ENCODE measurements around the gene ANKRD50.

DNA sequence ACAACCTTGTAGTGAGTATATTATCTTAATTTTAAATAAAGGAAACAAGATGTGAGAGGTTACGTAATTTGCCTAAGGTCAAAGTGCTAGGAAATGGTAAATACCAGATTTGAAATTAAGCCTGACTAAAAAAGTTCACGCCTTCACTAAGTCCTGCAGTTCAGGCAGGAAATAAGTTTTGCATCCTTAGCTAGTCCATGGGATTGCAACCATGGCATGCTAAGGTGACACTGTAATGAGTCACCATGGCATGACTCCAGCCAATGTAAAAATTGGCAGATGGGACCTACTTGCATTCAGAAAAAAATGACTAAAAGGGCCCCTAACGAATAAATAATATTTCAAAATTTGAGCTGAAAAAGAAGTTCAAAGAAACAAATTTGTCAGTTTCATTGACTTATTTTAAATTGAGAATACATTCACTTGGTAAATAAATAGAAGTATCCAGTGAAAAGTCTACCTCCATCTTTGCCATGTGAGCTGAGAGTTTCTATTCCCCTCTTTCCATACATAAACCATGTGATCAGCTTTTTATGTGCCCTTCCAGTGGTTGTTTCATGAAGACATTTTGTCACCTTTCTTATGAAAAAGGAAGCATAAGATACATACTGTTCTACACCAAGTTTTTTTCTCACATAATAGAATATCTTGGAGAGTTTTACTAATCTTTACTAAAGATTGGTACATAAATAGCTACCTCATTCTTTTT lies 72.4 kb downstream of the ANKRD50 start:
- TF ChIP-seq, protein P1, sequence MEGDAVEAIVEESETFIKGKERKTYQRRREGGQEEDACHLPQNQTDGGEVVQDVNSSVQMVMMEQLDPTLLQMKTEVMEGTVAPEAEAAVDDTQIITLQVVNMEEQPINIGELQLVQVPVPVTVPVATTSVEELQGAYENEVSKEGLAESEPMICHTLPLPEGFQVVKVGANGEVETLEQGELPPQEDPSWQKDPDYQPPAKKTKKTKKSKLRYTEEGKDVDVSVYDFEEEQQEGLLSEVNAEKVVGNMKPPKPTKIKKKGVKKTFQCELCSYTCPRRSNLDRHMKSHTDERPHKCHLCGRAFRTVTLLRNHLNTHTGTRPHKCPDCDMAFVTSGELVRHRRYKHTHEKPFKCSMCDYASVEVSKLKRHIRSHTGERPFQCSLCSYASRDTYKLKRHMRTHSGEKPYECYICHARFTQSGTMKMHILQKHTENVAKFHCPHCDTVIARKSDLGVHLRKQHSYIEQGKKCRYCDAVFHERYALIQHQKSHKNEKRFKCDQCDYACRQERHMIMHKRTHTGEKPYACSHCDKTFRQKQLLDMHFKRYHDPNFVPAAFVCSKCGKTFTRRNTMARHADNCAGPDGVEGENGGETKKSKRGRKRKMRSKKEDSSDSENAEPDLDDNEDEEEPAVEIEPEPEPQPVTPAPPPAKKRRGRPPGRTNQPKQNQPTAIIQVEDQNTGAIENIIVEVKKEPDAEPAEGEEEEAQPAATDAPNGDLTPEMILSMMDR (IDR thresholded peaks at IDR 0.05 in 2 of 3, conservative IDR thresholded peaks at IDR 0.05 in 1 of 3; ENCODE audit: borderline replicate concordance in 1 of 3, insufficient read depth in 1 of 3, low read depth in 2 of 3, low read length in 2 of 3): no peak
- TF ChIP-seq EZH2phosphoT487 (IDR thresholded peaks at IDR 0.05; ENCODE audit: borderline replicate concordance): no peak
- no peak for TF ChIP-seq POLR2A (IDR thresholded peaks at IDR 0.05; ENCODE audit: borderline replicate concordance, extremely low read depth, insufficient read depth, insufficient read length)
- peak; percentile 86 for TF ChIP-seq SP1 (IDR thresholded peaks at IDR 0.05; ENCODE audit: low read depth)
- peak; percentile 90 for TF ChIP-seq CEBPB (IDR thresholded peaks at IDR 0.05; ENCODE audit: low read depth)
- TF ChIP-seq, protein P2, sequence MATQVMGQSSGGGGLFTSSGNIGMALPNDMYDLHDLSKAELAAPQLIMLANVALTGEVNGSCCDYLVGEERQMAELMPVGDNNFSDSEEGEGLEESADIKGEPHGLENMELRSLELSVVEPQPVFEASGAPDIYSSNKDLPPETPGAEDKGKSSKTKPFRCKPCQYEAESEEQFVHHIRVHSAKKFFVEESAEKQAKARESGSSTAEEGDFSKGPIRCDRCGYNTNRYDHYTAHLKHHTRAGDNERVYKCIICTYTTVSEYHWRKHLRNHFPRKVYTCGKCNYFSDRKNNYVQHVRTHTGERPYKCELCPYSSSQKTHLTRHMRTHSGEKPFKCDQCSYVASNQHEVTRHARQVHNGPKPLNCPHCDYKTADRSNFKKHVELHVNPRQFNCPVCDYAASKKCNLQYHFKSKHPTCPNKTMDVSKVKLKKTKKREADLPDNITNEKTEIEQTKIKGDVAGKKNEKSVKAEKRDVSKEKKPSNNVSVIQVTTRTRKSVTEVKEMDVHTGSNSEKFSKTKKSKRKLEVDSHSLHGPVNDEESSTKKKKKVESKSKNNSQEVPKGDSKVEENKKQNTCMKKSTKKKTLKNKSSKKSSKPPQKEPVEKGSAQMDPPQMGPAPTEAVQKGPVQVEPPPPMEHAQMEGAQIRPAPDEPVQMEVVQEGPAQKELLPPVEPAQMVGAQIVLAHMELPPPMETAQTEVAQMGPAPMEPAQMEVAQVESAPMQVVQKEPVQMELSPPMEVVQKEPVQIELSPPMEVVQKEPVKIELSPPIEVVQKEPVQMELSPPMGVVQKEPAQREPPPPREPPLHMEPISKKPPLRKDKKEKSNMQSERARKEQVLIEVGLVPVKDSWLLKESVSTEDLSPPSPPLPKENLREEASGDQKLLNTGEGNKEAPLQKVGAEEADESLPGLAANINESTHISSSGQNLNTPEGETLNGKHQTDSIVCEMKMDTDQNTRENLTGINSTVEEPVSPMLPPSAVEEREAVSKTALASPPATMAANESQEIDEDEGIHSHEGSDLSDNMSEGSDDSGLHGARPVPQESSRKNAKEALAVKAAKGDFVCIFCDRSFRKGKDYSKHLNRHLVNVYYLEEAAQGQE (IDR thresholded peaks at IDR 0.05; ENCODE audit: low read depth): no peak
- TF ChIP-seq, protein P3, sequence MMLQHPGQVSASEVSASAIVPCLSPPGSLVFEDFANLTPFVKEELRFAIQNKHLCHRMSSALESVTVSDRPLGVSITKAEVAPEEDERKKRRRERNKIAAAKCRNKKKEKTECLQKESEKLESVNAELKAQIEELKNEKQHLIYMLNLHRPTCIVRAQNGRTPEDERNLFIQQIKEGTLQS (IDR thresholded peaks at IDR 0.05): peak; percentile 61; the same call in 1 of the 2 replicates
- peak; percentile 64; the same call in 1 of the 2 replicates for TF ChIP-seq POLR2AphosphoS5 (IDR thresholded peaks at IDR 0.05; ENCODE audit: low read depth, low read length)
- peak; percentile 90 for TF ChIP-seq JUND (IDR thresholded peaks at IDR 0.05)

Measured in HCT116 (cell line).